Retinal pigment epithelial cell (primary cell): ENCODE data around the gene SCUBE1.
A peak's percentile ranks its signal among the peaks of the same experiment; 100 is the strongest.

ENCODE experiments used
- DNase-seq: peaks from one replicate; pipeline ENCODE4 v3.0.0-alpha.2; 2010; ENCODE audit warnings: low read depth
- H3K4me3 ChIP-seq: 2 replicates; pipeline ENCODE4 v1.5.1; 2011; ENCODE audit warnings: mild to moderate bottlenecking, low read length, control low read depth, moderate library complexity
- CTCF ChIP-seq: conservative IDR thresholded peaks from 2 replicates; pipeline ENCODE4 v1.5.1; 2011; ENCODE audit warnings: low read depth, low read length, control low read depth, inconsistent platforms

The SCUBE1 gene

GRCh38 chr22:43273902-43274484, 69.2 kb downstream of the SCUBE1 start:
- peak; percentile 81 for TF ChIP-seq CTCF
- H3K4me3 ChIP-seq, result no peak overlapping the region
- no peak for DNase-seq

GRCh38 chr22:43272869-43273318, 70.3 kb downstream of the SCUBE1 start:
- DNase-seq, result no peak
- H3K4me3 ChIP-seq, result no peak overlapping the region
- TF ChIP-seq CTCF, result no peak

- no peak overlapping the region for H3K4me3 ChIP-seq
- no peak for TF ChIP-seq CTCF
- DNase-seq, result no peak
Measured at GRCh38 chr22:43272301-43272700, 70.9 kb downstream of the SCUBE1 start.

GRCh38 chr22:43270949-43271348, 72.2 kb downstream of the SCUBE1 start:
- no peak overlapping the region for H3K4me3 ChIP-seq
- no peak for TF ChIP-seq CTCF
- no peak for DNase-seq

GRCh38 chr22:43270314-43270908, 72.8 kb downstream of the SCUBE1 start:
- no peak for DNase-seq
- TF ChIP-seq CTCF, result peak; percentile 45

GRCh38 chr22:43269646-43270045, 73.5 kb downstream of the SCUBE1 start:
- no peak overlapping the region for H3K4me3 ChIP-seq
- TF ChIP-seq CTCF, result no peak
- DNase-seq, result no peak

More at GRCh38 chr22:43270314-43270908, 72.8 kb downstream of the SCUBE1 start:
- H3K4me3 ChIP-seq, result no peak overlapping the region

GRCh38 chr22:43269246-43269645, 73.9 kb downstream of the SCUBE1 start:
- DNase-seq, result no peak
- H3K4me3 ChIP-seq, result no peak overlapping the region
- TF ChIP-seq CTCF, result no peak
